GM18520 (cell line): ENCODE measurements around the gene BRME1.

Experiments
- ATAC-seq: cut with Tn5 transposase; IDR thresholded peaks from one replicate; pipeline ENCODE4 v1.9.1; 2021; ENCODE audit not compliant: unreplicated experiment

Gene BRME1

DNA sequence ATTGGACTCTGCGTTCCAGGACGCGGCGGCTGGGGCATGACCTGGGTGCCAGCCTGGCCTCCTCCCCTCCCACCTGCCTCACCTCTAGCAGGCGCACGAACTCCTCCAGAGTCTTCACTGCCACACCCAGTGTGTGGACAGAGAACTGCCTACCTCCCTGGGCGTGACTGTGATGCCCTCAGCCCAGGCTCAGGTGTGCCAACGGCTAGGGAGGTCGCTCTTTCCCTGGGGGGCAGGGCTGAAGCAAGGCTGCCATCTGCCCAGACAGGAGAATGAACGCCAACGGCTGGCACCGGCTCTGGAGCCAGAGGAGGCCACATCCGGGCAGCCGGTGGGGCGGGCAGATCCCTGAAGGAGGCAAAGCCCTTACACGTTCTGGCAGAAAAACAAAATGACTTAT is 17.6 kb downstream of the BRME1 start:
- no peak for ATAC-seq

DNA sequence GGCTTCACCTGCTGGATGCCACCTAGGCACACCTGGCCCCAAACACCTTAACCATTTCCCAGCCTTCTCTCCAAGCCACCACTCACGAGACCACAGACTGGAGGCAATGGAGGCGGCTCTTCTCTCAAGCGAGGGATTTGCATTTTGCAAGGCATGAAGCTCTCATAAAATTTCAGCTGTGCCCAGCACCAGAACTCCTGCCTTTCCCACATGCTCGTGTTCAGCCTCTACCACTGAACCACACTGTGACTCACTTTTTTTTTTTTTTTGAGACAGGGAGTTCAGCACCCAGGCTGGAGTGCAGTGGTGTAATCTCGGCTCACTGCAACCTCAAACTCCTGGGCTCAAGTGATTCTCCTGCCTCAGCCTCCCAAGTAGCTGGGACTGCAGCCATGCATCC is 18.4 kb downstream of the BRME1 start:
- ATAC-seq: no peak

DNA sequence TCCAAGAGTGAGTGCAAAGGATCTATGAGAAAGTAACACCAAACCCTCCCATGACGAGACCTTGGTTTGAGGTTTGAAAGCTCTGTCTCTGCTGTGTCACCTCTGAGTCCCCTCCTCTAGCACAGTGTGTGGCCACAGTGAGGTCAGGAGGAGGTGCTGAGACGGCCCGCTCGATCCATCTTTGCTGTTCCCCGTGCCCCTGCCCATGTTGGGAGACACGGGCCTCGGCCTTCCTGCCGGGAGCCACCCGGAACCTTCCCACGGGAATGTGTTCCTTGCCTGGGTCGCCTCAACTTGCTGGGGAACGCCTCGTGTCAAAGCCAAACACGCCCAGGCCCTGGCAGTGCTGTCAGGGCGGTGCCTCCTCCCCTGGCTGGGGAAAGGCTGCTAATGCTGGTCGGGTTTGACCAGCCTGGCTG is 18.9 kb downstream of the BRME1 start:
- ATAC-seq: no peak

DNA sequence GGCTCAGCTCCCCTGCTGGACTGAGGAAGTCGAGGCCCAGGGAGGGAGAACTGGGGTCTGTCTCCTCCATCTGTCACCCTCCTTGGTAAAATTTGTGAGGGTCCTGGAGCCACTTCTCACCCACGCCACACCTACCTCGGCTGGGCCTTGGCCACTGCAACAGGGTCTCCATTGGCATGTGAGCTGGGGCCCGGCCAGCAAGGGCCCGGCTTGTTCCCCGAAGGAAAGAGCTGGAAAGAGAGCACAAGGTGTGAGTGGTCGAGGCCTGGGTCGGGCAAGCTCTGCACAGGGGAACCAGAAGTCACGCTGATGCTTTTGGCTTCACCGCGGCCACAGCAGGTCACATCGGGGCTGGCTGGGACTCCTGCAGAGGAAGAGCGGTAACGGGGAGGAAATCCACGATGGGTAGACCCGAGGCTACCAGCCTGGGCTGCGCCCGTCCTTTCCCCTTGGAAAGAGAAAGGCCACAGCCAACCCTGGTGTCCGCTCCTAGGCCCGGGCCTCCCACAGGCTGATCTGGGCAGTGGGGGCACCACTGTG is 20.0 kb downstream of the BRME1 start:
- ATAC-seq: no peak

GRCh38 chr19:13884726-13885591 is 21.0 kb downstream of the BRME1 start:
- ATAC-seq: no peak

DNA sequence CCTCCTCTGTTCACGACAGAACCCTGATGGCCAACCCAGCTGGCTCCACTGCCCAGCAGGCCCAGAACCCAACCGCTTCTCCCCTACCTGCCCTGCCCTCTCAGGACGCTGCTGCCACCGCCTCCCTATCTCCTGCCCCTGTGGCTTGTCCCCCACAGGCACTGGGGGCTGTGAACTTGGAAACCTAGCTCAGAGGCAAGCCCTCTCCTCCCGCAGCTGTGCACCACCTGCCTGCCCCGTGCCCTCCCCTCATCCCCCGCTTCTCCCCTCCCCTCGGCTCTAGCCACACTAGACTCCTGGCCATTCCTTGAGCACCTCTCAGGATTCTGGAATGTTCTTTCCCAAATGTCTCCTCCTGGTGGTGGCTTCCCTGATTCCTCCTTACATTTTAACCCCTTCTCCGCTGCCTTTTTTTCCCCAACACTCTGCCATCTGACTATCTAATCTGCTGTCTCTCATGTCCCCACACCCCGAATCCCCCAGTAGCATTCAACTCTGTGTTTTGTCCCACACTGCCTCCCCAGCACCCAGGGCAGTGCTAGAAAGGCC is 22.3 kb downstream of the BRME1 start:
- no peak for ATAC-seq

DNA sequence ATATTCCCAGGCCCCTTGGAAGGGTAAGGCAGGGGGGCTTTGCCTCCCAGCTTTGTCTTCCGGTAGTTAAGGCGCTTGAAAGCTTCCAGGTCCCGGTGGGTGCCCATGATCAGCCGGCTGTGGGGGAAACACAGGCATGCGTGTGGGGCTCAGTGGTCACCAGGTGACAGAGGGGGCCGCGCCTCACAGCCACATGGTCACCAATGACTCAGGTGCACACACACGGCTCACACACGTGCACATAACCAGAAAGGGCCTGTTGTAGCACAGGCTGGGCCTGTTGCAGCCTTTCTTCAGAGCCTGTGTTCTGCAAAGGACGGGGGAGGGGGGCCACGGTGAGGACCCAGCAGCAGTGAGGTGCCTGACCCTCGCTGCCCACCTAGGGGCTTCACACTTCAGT is 23.1 kb downstream of the BRME1 start:
- no peak for ATAC-seq

DNA sequence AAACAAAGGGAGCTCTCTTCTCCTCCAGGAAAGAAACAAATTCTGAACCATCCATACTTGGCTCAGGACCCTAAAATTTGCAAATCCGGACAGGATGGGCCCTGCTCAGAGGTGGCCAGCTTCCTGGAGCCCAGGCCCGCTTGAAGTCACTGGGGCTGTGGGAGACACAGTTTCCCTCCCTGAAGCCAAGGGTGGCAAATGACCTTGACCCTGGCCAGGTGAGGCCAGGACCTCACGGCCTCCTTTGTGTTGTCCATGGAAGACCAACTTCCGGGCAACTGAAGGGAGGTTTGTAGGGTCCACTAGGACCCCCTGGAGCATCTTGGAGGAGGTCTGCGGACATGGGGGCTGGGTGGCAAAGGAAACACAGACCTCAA is 23.5 kb downstream of the BRME1 start:
- ATAC-seq: no peak

GRCh38 chr19:13881692-13882418 is 24.1 kb downstream of the BRME1 start:
- no peak for ATAC-seq

DNA sequence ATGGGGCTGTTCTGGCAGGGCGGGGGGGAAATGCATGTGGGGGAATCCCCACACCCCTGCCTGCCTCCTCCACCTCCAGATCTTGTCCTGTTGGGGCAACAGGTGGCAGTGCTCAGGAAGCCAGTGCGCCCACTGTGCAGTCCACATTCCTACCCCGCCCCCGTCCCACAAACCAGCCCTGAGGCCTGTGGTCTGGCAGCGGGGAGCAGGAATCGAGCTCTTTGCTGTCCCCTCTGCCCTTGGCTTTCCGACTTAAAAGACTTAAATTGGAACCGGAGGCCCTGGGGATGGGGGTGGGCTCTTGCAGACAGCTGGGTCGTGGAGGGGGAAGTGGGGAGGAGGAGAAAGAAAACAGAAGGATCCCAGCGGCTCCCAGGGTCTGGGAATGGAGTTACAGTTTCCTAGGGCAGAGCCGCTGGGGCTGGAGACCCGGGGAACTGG is 24.6 kb downstream of the BRME1 start:
- no peak for ATAC-seq

GRCh38 chr19:13880059-13881043 is 25.6 kb downstream of the BRME1 start:
- ATAC-seq: peak; percentile 95

DNA sequence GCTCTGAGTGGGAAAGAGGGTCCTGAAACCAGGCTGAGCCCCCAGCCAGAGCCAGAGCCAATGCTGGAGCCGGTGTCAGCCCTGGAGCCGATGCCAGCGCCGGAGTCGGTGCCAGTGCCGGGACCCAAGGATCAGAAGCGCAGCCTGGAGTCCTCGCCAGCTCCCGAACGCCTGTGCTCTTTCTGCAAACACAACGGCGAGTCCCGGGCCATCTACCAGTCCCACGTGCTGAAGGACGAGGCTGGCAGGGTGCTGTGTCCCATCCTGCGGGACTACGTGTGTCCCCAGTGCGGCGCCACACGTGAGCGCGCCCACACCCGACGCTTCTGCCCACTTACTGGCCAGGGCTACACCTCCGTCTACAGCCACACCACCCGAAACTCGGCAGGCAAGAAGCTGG is 28.6 kb downstream of the BRME1 start:
- ATAC-seq: no peak

GRCh38 chr19:13876834-13877233 is 29.1 kb downstream of the BRME1 start, which contains the start of gene NANOS3:
Gene NANOS3 (plus strand): TSS chr19:13877134. CDS start chr19:13877249, 115 bp downstream.
- ATAC-seq: no peak

DNA sequence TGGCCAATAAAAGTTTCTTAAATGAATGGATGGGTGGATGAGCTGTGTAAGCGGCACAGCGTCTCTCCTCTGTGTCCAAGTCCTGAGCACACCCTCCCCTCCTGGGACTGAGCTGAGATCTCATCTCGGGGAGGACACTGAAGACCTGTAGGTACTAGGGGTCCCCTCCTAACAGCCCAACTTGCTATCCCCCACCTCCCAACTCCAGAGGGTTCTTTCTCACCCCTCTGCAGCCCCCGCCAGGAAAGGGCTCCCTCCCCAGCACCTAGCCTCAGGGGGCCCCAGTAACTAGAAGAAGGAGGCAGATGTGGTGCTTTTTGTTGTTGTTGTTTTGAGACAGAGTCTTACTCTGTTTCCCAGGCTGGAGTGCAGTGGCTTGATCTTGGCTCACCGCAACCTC is 30.1 kb downstream of the BRME1 start:
- ATAC-seq: no peak

- ATAC-seq: no peak
These were observed 31.9 kb downstream of the BRME1 start for GRCh38 chr19:13873834-13874515.

GRCh38 chr19:13872695-13873389 is 33.1 kb downstream of the BRME1 start:
- ATAC-seq: no peak

GRCh38 chr19:13872339-13872694 is 33.6 kb downstream of the BRME1 start:
- no peak for ATAC-seq

DNA sequence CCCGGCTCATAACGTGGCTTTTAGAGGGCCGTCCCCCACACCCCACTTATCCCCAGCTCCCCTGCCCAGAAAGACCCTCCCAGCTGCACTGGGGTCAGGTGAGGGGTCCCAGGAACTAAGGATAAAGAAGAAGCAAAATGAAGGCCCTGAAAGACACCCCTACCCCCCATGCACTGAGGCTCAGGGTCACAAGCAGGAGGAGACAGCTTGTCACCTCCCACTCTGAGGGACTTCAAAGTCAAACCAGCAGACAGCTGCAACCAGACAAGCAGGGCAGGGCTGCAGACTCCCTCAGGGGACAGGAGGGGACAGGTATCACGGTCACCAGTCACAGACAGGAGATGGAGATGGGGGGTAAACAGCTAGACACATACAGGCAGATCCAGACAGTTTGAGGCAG is 35.0 kb downstream of the BRME1 start:
- no peak for ATAC-seq

GRCh38 chr19:13869281-13869680 is 36.6 kb downstream of the BRME1 start:
- ATAC-seq: no peak
